Measurements from ENCODE around the gene PSG2. TPM values are rescaled to one million over a fixed set of nuclear protein-coding genes. Genes with fewer than 3 reads are reported as not detected.
"Not testable (repeated sequence)": the region's sequence is repeated elsewhere in the genome, so short reads cannot be mapped to it uniquely, and the experiment has no call there.

Gene PSG2
- total RNA-seq, 1 donor from 2014 or later: not detected

GRCh38 chr19:43107401-43107800, 24.9 kb upstream of the PSG2 start:
- FAIRE-seq; H3K36me3 ChIP-seq (ENCODE audit: control insufficient read depth, insufficient read depth, low read length); DNase-seq (ENCODE audit: low read depth); H3K27me3 ChIP-seq (ENCODE audit: control insufficient read depth, insufficient read depth, low read length); H3K4me3 ChIP-seq (ENCODE audit: low read depth, low read length): not testable (repeated sequence)

- Histone ChIP-seq H3K36me3 (ENCODE audit: control insufficient read depth, insufficient read depth, low read length) (no peaks in the 10 kb centered on the region), H3K4me3 (ENCODE audit: low read depth, low read length) (no peak overlapping the region), H3K27me3 (ENCODE audit: control insufficient read depth, insufficient read depth, low read length) (no peaks in the 10 kb centered on the region)
- FAIRE-seq (no peak), DNase-seq (ENCODE audit: low read depth) (no peak)
- no peak for TF ChIP-seq CTCF (IDR thresholded peaks at IDR 0.05; ENCODE audit: insufficient read depth, low read length, severe bottlenecking)
These were observed 23.0 kb upstream of the PSG2 start for GRCh38 chr19:43105496-43105895.

- not testable (repeated sequence) for H3K27me3 ChIP-seq (ENCODE audit: control insufficient read depth, insufficient read depth, low read length); FAIRE-seq; H3K4me3 ChIP-seq (ENCODE audit: low read depth, low read length); H3K36me3 ChIP-seq (ENCODE audit: control insufficient read depth, insufficient read depth, low read length)
- peak; percentile 64 for TF ChIP-seq CTCF (IDR thresholded peaks at IDR 0.05; ENCODE audit: insufficient read depth, low read length, severe bottlenecking)
- DNase-seq (ENCODE audit: low read depth): peak; percentile 63
These were observed 21.8 kb upstream of the PSG2 start for GRCh38 chr19:43104215-43104850.

GRCh38 chr19:43101950-43102349, 19.4 kb upstream of the PSG2 start:
- TF ChIP-seq CTCF (IDR thresholded peaks at IDR 0.05; ENCODE audit: insufficient read depth, low read length, severe bottlenecking): no peak
- no peak for FAIRE-seq
- Histone ChIP-seq H3K27me3 (ENCODE audit: control insufficient read depth, insufficient read depth, low read length) (no peaks in the 10 kb centered on the region), H3K4me3 (ENCODE audit: low read depth, low read length) (no peak overlapping the region), H3K36me3 (ENCODE audit: control insufficient read depth, insufficient read depth, low read length) (no peaks in the 10 kb centered on the region)
- DNase-seq (ENCODE audit: low read depth): no peak

- not testable (repeated sequence) for FAIRE-seq; DNase-seq (ENCODE audit: low read depth); H3K4me3 ChIP-seq (ENCODE audit: low read depth, low read length); H3K27me3 ChIP-seq (ENCODE audit: control insufficient read depth, insufficient read depth, low read length); H3K36me3 ChIP-seq (ENCODE audit: control insufficient read depth, insufficient read depth, low read length)
These were observed 15.9 kb upstream of the PSG2 start for GRCh38 chr19:43098416-43098815.

- H3K27me3 ChIP-seq (ENCODE audit: control insufficient read depth, insufficient read depth, low read length); H3K4me3 ChIP-seq (ENCODE audit: low read depth, low read length); FAIRE-seq; H3K36me3 ChIP-seq (ENCODE audit: control insufficient read depth, insufficient read depth, low read length): not testable (repeated sequence)
- TF ChIP-seq CTCF (IDR thresholded peaks at IDR 0.05; ENCODE audit: insufficient read depth, low read length, severe bottlenecking): peak; percentile 55
- peak; percentile 47 for DNase-seq (ENCODE audit: low read depth)
These were observed 5.3 kb upstream of the PSG2 start for GRCh38 chr19:43087702-43088340.

- peak; percentile 69 for DNase-seq (ENCODE audit: low read depth)
- not testable (repeated sequence) for FAIRE-seq; H3K4me3 ChIP-seq (ENCODE audit: low read depth, low read length)
These were observed 3.5 kb upstream of the PSG2 start for GRCh38 chr19:43085796-43086530.

More at GRCh38 chr19:43085796-43086530, 3.5 kb upstream of the PSG2 start:
- H3K27me3 ChIP-seq (ENCODE audit: control insufficient read depth, insufficient read depth, low read length); H3K36me3 ChIP-seq (ENCODE audit: control insufficient read depth, insufficient read depth, low read length): not testable (repeated sequence)

All from bronchial epithelial cell (primary cell).